HCT116 (cell line): Measurements from ENCODE around the gene PDPK1. TPM values are rescaled to one million over a fixed set of nuclear protein-coding genes. Genes with fewer than 3 reads are reported as not detected.

ENCODE experiments used
- ATAC-seq: fragments of 200-7000 bp; cut with Tn5 transposase; 2 replicates; pipeline ENCODE4 v1.9.1; 2020; ENCODE audit warnings: mild to moderate bottlenecking, moderate library complexity
- BruUV-seq: library from RNA; stranded (reverse); fragments of 400-500 nt; replicated peaks from 2 replicates; lab custom pipeline; 2021; lab: Mats Ljungman, UMichigan
- CTCF ChIA-PET: fragments of 300-600 bp; sonication (Branson Sonifier 250); formaldehyde crosslinking; loops from one replicate; lab custom pipeline; 2021; ENCODE audit warnings: antibody characterized with exemption; lab: Charles Lee
- POLR2A ChIA-PET: fragments of 300-600, 350-600 bp; sonication (Branson Sonifier 250); formaldehyde crosslinking; loops from one replicate; lab custom pipeline; 2021; ENCODE audit warnings: antibody characterized with exemption; lab: Charles Lee
- RAD21 ChIA-PET, 2 experiments: fragments of 300-600 bp; sonication (Branson Sonifier 250); formaldehyde crosslinking; loops; one replicate each; lab custom pipeline; 2023; ENCODE audit warnings: low total read pairs in 2 of 2; ENCODE audit not compliant: uncharacterized antibody in 2 of 2, unreplicated experiment in 2 of 2, low non-redundant PET in 1 of 2; lab: Charles Lee
- DNase-seq: peaks from one replicate; pipeline ENCODE4 v3.0.0-alpha.2; 2010; ENCODE audit warnings: low read depth, low spot score
- H2AFZ ChIP-seq: fragments of 200-600 bp; shearing (Covaris generic), sonication (generic); 2 replicates; pipeline ENCODE4 v1.6.1; 2017; ENCODE audit warnings: low read depth, mixed run types, mixed read lengths, antibody characterized with exemption, low read length; ENCODE audit not compliant: poor library complexity, severe bottlenecking
- H3K27ac ChIP-seq: 2 replicates; pipeline ENCODE4 v1.5.1; 2012; ENCODE audit warnings: low read depth, low read length
- H3K27me3 ChIP-seq: fragments of 200-600 bp; sonication (generic); 2 replicates; pipeline ENCODE4 v1.6.1; 2016; ENCODE audit warnings: mixed run types, low read length, mixed read lengths; ENCODE audit not compliant: insufficient read depth
- H3K36me3 ChIP-seq, 2 experiments: fragments of 200-500 bp in 1 of 2; fragments of 200-600 bp in 1 of 2; sonication (Bioruptor generic) in 1 of 2; sonication (generic) in 1 of 2; 2 replicates each; pipeline versions ENCODE4 v1.5.1 to v1.6.1; 2014 to 2016; ENCODE audit warnings: low read length in 2 of 2, inconsistent platforms in 1 of 2, mixed read lengths in 1 of 2, mixed run types in 1 of 2; ENCODE audit not compliant: insufficient read depth in 2 of 2, control insufficient read depth in 1 of 2
- H3K4me1 ChIP-seq, 2 experiments: fragments of 200-600 bp in 1 of 2; sonication (generic) in 1 of 2; 2 replicates each; pipeline versions ENCODE4 v1.5.1 to v1.6.1; 2012 to 2017; ENCODE audit warnings: low read length in 2 of 2, inconsistent platforms in 1 of 2, mild to moderate bottlenecking in 1 of 2, mixed read lengths in 1 of 2, mixed run types in 1 of 2, moderate library complexity in 1 of 2; ENCODE audit not compliant: insufficient read depth in 2 of 2, control insufficient read depth in 1 of 2
- H3K4me2 ChIP-seq: fragments of 200-600 bp; sonication (generic); 2 replicates; pipeline ENCODE4 v1.6.1; 2017; ENCODE audit warnings: mixed run types, low read length, mixed read lengths
- H3K4me3 ChIP-seq, 2 experiments: fragments of 200-600 bp in 1 of 2; sonication (generic) in 1 of 2; replicated peaks in 1 of 2; 2 replicates each; pipeline ENCODE4 v1.5.1; 2011 to 2016; ENCODE audit warnings: low read length in 2 of 2, control low read depth in 1 of 2, low read depth in 1 of 2, mild to moderate bottlenecking in 1 of 2, mixed read lengths in 1 of 2, mixed run types in 1 of 2
- H3K79me2 ChIP-seq: fragments of 200-600 bp; sonication (generic); 2 replicates; pipeline ENCODE4 v1.6.1; 2017; ENCODE audit warnings: mild to moderate bottlenecking, mixed run types, low read length, moderate library complexity, mixed read lengths; ENCODE audit not compliant: insufficient read depth
- H3K9ac ChIP-seq: fragments of 200-600 bp; sonication (generic); 2 replicates; pipeline ENCODE4 v1.6.1; 2016; ENCODE audit warnings: low read length, mixed read lengths
- H3K9me2 ChIP-seq: fragments of 200-600 bp; sonication (generic), shearing (Covaris generic); 2 replicates; pipeline ENCODE4 v1.6.1; 2017; ENCODE audit warnings: mixed run types, mild to moderate bottlenecking, moderate library complexity; ENCODE audit not compliant: insufficient read depth
- H3K9me3 ChIP-seq, 2 experiments: fragments of 200-500 bp in 1 of 2; fragments of 200-600 bp in 1 of 2; sonication (Bioruptor generic) in 1 of 2; sonication (generic) in 1 of 2; 2 replicates each; pipeline ENCODE4 v1.6.1; 2014 to 2017; ENCODE audit warnings: low read length in 2 of 2, mixed read lengths in 2 of 2, inconsistent platforms in 1 of 2, low read depth in 1 of 2, mild to moderate bottlenecking in 1 of 2, mixed run types in 1 of 2, moderate library complexity in 1 of 2; ENCODE audit not compliant: control insufficient read depth in 1 of 2, insufficient read depth in 1 of 2
- H4K20me1 ChIP-seq: fragments of 200-600 bp; sonication (generic), shearing (Covaris generic); 2 replicates; pipeline ENCODE4 v1.6.1; 2017; ENCODE audit warnings: mixed run types, mild to moderate bottlenecking, moderate library complexity; ENCODE audit not compliant: insufficient read depth
- ATF3 ChIP-seq: IDR thresholded peaks from 2 replicates; pipeline ENCODE4 v1.6.1; 2012
- CBX3 ChIP-seq: IDR thresholded peaks from 2 replicates; pipeline ENCODE4 v1.6.1; 2012; ENCODE audit warnings: low read depth
- CEBPB ChIP-seq: IDR thresholded peaks from 2 replicates; pipeline ENCODE4 v1.6.1; 2012; ENCODE audit warnings: low read depth
- EZH2phosphoT487 ChIP-seq: fragments of 200-600 bp; IDR thresholded peaks from 2 replicates; pipeline ENCODE4 v1.6.1; 2018; ENCODE audit warnings: antibody characterized with exemption, borderline replicate concordance
- JUND ChIP-seq: IDR thresholded peaks from 2 replicates; pipeline ENCODE4 v1.6.1; 2012
- MAX ChIP-seq: IDR thresholded peaks from 2 replicates; pipeline ENCODE4 v1.6.1; 2012
- REST ChIP-seq: IDR thresholded peaks from 2 replicates; pipeline ENCODE4 v1.6.1; 2012; ENCODE audit warnings: low read depth
- SP1 ChIP-seq: IDR thresholded peaks from 2 replicates; pipeline ENCODE4 v1.6.1; 2012; ENCODE audit warnings: low read depth
- SRF ChIP-seq: IDR thresholded peaks from 2 replicates; pipeline ENCODE4 v1.6.1; 2012; ENCODE audit warnings: low read depth
- ZFX ChIP-seq: fragments of 450-650 bp; IDR thresholded peaks from 2 replicates; pipeline ENCODE4 v1.6.1; 2017
- intact Hi-C: fragments of 100-400 bp; cut with micrococcal nuclease; formaldehyde crosslinking; loops from 2 replicates; pipeline ENCODE4 v1.10.0; 2022
- total RNA-seq: library from RNA; stranded (reverse); gene quantifications from one replicate; pipeline ENCODE4 v1.2.1, GENCODE V29; 2021; ENCODE audit not compliant: unreplicated experiment

Gene PDPK1
- total RNA-seq, 1 experiment from 2014 or later, result 36.1 TPM

GRCh38 chr16:2530629-2531318, 7.0 kb upstream of the PDPK1 start:
- peak overlapping the region; percentile 86 for H3K9ac ChIP-seq
- no TSS peak for BruUV-seq
- peak overlapping the region; percentile 97 for H3K4me2 ChIP-seq
- H3K4me3 ChIP-seq, result 0 out of 4 replicates have a peak overlapping the region, but pooled peaks of 1 of the 2 experiments have one; percentile 67
- no peaks in the 10 kb centered on the region for H3K9me2 ChIP-seq
- H3K9me3 ChIP-seq, result no peaks in the 10 kb centered on the region
- ChIA-PET CTCF (no interaction called here), RAD21 (no interaction called here), POLR2A (interaction anchor here (0.7 kb wide), 1 partner anchor 375 kb away, joined by 3 read pairs; the partner anchor contains the start of gene TRAF7)
- intact Hi-C loops, result no loop called here
- no peak for ATAC-seq
- no peaks in the 10 kb centered on the region for H4K20me1 ChIP-seq
- H2AFZ ChIP-seq, result no peak overlapping the region
- peaks cover 6 to 32% of the 10 kb centered on the region in 2 experiments; a peak in 3 of 4 replicates for H3K4me1 ChIP-seq
- no peak for DNase-seq
- H3K27ac ChIP-seq, result peak overlapping the region; percentile 93
- peaks cover 3 to 22% of the 10 kb centered on the region in 2 experiments; a peak in 2 of 4 replicates for H3K36me3 ChIP-seq
- no peaks in the 10 kb centered on the region for H3K27me3 ChIP-seq
- TF ChIP-seq ZFX (no peak), JUND (no peak), MAX (no peak), CEBPB (no peak), CBX3 (no peak), ATF3 (no peak), SP1 (no peak), REST (no peak), SRF (no peak), EZH2phosphoT487 (no peak)
- TF ChIP-seq, all 23 proteins: peak for 0
- peaks cover 6% of the 10 kb centered on the region for H3K79me2 ChIP-seq
